Anterior cingulate cortex (tissue), 58 donors: ENCODE measurements around the gene RUNX2.
"Not testable (repeated sequence)": the region's sequence is repeated elsewhere in the genome, so short reads cannot be mapped to it uniquely, and the experiment has no call there.

ENCODE experiments used
- DNase-seq, 58 donors: peaks; one replicate each; lab custom pipeline; 2025; lab: John Stamatoyannopoulos, UW

The RUNX2 gene

DNA sequence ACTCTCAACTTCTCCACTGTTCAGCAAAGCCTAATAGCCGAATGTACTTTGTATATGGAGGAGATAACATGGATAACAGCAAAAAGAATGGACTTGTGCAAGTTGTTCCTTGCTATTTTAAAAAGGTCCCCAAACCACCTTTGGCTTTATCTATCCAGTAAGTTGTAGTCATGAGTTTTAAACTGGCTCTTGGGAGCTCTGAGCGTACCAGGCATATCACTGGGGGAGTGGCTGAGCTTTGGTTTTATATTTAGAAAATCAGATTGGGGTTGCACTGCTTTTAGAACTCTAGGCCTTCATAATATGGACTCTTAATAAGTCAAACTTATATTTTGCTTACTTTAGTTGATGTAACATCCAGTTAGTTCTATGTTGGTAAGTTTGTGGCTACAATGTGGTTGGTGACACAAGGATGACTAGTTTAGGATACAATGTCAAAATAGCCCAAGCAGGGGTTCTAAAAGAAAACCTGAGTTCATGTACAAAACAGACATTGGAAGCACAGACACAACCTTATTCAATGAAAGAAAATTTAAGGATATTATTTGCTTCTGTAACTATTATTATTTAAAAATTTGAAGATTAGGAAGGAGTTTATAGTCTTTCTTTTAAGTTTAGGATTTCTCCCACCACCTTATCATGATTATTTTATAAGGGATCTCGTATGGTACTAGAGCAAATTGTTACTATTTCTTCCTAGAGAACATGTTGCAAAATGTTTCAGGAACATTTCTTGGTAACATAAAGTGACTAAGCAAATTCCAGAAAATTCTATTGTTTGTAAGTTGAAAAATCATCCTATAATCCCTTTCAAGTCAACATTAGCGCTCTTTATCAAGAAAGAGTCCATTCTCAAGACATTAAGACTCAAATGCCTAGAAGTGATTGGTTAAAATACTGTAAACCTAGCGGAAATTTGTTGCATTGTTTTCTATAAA lies 215.4 kb downstream of the RUNX2 start:
- DNase-seq, result no peak

DNA sequence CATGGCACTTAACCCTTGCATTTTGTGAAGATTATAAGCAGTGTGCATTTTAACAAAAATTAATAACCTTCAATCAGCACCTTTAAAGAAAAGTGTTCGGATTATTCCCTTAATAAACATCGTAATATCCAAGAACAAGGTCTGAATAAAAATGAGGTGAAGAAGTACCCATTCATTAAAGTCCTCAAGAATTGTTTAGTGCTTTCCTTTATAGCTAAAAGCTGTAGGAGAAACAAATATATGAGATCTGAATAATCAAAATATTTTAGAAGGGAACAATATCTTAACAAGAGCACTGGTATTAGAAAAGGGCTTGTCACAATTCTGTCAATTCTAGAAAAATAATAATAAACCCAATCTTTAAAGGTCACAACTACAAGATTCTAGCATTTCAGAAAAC lies 217.3 kb downstream of the RUNX2 start:
- no peak for DNase-seq

DNA sequence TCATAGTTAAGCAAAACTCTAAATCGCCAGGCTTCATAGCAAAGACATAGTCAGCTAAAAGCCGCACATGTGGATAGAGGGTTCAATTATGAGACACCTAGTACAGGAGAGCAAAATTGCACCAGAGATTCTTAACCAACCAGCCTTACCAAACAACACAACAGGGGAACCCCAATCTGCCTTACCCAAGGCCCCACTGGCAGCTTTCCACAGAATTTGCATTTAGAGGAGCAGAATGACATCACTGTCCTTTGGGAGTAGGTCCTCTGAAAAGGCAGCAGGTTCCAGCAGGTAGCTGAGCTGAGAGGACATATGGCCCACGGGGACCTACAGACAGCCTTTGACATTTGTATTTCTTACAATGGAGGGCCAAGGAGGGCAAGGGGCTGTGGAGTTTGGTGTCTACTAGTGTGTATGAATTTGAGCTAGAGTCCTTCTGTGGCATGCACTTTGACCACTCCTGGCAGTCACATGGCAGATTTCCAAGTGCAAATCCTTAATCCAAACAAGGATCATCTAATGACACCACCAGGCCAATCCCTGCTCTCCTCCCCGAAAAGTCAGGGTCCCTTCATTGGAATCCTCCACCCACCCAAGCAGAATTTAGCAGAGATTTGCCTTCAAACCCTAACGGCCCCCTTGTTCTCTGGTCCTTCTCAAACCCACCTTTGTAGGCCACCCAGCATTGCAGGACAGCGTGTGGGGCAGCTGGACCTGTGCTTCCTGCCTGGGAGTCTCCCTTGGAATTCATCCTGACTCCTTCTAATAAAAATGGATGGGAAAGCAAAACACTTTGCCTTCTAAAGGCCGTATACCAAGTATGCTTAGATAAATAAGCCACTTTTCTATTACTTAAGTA lies 220.8 kb downstream of the RUNX2 start:
- DNase-seq, result no peak

DNA sequence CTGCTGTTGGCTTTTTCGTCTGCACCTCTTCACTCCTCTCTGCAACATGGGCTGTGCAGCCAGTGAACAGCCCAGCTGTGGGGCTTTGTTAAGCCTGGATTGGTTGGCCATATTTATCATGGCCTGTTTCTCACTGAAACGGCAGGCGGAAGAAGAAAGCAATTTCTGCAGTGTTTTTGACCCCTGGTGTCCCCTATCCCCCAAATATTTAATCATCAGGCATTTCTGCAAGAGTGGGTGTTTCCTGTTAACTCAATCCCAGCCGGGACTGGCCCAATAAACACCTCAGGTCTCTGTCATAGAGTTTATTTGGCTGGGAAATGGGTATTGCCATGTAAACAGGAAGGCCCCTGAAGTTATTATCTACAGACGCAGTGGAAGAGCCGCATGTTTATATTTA lies 224.4 kb downstream of the RUNX2 start:
- DNase-seq, result no peak

DNA sequence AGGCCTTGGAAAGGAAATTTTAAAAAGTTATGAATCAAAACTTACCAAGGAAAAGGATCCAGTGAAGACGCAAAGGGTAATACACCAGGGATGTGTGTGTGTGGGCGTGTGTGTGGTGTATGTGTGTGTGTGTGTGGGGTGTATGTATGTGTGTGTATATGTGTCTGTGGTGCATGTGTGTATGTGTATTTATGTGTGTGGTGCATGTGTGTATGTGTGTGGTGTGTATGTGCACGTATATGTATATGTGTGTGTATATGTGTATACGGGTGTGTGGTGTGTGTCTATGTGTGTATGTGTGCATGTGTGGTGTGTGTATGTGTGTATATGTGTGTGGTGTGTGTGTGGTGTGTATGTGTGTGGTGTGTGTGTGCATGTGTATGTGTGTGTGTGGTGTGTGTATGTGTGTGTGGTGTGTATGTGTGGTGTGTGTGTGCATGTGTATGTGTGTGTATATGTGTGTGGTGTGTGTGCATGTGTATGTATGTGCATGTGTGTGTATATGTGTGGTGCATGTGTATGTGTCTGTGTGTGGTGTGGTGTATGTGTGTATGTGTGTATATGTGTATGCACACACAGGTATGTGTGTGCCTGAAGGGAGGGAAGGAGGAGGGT lies 225.7 kb downstream of the RUNX2 start:
- DNase-seq, result no peak

DNA sequence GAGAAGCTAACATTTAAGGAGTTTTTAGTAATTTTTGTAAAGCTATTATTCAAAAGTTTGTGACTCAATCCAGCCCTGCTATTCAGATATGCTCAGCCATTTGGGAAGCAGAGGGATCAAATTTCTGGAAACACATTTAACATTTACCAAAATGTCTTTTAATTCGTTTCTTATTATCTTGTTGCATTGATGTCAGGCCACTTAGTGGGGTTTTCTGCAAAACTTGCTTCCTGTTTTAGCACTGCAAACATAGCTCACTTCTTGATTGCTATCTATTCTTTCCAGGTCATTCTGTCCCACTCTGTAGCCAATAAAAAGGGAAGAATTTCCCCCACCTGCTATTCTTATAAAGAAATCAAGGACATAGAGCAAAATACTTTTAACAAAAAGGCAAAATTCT lies 226.5 kb downstream of the RUNX2 start:
- no peak for DNase-seq

DNA sequence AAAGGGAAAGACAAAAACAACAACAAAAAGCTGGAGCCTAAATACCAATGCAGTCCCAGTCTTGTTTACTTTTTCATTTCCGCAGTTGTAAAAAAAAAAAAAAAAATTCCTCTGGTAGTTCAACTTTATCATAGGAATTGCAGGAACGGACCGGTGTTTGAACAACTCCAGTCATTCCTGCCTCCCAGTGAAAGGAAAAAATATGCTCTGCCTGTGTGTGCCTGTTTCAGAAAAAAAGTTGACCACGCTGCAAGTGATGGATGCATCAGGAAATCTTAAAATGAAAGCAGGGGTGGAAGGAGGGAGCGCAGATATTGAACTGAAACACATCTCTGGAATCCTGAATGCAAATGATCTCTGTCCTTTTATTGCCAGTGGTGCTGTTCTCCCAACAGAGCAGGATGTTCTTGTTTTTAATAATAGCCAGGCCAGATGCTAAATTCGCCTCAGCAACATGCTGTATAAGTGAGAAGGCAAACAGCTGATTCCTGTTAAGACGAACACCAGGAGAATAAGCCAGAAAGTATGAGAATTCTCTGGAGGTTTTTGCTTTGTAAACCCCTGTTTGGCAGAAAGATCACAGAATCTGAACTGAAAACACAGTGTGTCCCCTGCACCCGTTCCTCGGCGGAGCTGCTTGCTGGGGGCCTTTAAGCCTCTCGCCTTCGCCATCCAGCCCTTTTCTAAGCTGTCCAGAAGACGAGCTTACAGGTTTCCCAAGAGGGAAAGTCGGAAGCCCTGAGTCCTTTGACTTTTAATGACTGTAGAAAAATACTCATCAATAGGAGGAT lies 228.0 kb downstream of the RUNX2 start:
- DNase-seq, result peak in 7 of 58 donors; percentile 1 to 43 (median 5)

DNA sequence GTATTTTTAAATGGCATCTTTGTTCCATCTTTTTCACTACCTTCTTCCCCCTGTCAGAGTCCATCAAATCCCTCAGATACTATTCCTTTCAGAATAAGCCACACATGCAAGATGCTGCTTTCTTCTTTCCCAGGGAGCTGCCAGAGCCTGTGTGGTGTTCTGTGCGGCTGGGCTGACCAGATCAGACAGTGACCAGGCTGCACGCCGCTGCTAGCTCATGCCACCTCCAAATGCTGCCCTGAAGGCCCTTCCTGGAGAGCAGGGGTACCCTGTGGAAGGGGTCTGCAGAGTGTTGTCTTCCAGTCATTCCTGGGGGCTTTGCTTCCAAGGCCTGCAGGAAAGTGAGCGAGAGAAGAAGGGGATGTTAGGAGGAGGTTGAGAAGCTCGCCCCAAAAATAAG lies 228.7 kb downstream of the RUNX2 start:
- DNase-seq, result peak in 1 of 58 donors; percentile 1

DNA sequence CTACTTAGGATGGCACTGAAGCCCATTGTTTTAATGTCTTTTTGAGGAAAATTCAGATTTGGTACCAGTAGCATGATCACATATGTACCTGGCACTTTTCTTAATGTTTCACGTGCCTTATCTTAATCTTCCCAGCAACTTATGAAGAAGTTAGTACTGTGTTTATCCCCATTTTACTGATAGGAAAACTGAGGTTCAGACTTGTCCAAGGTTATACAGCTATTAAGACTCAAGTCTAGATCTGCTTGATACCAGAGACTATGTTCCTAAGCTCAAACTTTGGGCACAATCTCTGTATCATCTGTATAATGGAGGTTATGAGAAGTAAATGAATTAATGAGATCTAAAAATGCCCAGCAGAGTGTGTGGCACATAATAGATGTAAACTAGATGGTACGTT lies 229.3 kb downstream of the RUNX2 start:
- DNase-seq, result no peak

DNA sequence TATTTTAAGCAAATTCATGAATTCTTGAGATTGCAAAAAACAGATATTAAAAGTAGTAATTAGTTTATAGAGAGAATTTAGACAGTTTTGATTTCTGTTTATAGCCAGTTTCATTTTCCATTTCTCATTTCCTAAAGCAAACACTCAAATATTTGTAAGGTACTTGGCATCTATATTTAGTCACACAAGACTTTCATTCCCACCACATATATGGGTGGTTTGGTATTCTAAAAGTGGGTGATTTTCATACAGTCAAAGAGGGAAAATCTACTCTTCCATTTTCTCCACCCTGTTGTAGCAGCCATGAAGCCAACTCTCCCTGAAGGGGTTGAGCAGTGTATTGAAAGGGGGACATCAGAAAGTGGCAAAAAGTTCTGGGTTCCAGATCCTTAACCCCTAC lies 230.7 kb downstream of the RUNX2 start:
- DNase-seq, result no peak

DNA sequence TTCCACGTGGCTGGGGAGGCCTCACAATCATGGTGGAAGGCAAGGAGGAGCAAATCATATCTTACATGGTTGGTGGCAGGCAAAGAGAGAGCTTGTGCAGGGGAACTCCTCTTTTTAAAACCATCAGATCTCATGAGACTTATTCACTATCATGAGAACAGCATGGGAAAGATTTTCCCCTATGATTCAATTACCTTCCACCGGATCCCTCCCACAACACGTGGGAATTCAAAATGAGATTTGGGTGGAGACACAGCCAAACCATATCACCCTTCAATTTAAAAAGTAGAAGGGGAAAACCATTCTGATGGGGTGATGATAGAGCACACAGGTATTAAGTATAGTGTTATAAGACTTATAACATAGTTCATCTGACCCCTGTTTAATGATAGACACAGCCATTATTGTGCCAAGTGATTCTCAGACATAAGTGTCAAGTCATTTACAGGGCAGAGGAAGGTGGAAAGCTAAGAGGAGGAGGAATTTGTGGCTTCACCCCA lies 232.2 kb downstream of the RUNX2 start:
- DNase-seq, result not testable (repeated sequence)

DNA sequence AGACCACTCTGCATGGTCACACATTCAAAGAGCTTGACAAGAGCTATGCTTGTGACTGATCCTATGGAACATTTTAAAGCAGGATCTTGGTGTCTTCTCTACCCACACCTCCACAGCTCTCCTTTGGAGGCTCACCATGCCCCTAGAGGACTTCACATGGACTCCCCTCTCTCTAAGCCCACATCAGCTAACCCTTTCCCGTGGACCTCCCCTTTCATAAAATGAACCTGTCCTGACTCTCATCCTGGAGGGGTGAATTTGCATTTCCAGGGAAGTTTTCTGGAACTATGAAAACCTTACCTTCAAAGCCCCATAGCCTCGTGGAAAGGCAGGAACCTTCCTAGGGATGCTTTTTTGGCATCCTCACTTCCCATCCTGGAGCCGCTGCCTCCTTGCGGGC lies 234.0 kb downstream of the RUNX2 start:
- DNase-seq, result no peak

DNA sequence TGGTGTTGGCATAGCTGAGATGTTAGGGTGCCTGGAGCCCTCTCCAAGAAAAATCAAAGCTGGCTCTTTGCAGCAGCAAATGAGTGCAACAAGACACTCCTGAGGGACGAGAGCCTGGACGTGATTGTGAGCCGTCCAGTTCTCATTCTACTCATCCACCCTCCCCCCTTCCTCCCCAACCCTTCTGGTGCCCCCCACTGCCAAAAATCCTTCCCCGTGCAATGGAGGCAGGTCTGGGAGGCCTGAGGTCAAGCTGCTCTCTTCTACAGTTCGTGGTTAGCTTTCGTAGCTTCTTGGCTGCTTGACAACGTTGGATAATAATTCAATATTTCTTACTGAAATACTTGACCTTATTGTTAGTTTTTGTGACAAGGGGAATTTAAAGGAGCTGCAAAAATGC lies 234.9 kb downstream of the RUNX2 start:
- DNase-seq, result no peak

DNA sequence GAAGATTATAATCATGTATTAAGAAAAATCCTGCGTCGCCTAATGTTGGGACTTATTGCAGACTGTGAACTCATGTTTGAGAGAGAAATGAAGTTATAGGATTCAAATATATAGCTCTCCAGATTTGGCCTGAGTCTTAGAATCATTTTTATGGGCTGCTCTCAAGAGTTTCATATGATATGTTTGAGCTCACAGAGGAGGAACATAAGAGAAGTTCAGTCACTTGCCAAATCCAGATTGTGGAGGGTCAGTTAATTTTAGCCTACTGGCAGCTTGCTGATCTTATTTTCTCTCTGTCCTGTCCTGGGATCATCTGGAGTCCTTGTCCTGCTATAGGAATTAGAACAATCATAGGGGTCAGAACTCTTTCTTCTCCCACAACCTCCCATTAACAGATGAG lies 235.7 kb downstream of the RUNX2 start:
- DNase-seq, result no peak

DNA sequence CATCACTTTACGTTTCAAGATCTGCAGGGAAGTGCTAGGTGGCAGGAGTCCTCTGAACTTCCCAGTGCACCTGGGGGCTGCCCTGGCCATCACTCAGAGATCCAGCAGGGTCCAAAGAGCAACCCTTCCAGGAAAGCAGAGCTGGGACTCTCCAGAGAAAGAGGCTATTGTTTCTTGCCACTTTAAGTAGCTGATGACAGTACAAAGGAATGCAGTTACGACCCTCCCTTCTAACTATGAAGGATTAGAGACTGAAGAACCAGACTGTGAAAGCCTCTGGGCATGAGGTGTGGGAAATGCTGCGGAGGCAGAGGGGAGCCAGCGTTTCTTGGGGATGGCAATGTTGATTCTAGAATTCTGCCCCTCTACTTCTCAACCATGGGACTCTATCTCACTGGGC lies 238.8 kb downstream of the RUNX2 start:
- DNase-seq, result no peak

DNA sequence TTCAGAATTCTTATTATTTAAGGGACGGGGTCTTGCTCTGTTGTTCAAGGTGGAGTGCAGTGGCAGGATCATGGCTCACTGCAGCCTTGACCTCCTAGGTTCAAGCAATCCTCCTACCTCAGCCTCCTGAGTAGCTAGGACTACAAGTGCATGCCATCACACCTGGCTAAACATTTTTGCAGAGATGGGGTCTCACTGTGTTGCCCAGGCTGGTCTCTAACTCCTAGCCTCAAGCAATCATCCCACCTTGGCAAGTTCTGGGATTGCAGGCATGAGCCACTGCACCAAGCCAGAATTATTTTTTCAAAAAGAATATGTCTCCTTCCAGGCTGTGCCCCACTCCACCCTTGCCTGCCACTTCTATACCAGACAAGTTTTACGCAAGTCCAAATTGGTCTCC lies 239.7 kb downstream of the RUNX2 start:
- DNase-seq, result no peak

DNA sequence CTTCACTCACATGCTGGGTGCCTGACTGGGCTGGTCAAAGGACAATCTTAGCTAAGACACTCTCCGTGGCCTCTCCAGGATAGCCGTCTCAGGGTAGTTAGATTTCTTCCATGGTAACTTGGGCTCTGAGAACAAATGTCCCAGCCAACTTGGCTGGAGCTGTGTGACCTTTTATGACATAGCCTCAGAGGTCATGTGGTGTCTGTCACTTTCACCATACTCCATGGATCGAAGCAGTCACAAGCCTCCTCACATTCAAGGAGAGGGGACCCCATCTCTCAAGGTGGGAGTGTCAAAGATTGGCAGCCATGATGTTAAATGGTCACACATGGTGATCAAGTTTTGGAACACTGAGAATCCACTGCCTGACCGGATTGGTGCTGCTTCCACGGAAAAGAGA lies 240.5 kb downstream of the RUNX2 start:
- DNase-seq, result no peak

DNA sequence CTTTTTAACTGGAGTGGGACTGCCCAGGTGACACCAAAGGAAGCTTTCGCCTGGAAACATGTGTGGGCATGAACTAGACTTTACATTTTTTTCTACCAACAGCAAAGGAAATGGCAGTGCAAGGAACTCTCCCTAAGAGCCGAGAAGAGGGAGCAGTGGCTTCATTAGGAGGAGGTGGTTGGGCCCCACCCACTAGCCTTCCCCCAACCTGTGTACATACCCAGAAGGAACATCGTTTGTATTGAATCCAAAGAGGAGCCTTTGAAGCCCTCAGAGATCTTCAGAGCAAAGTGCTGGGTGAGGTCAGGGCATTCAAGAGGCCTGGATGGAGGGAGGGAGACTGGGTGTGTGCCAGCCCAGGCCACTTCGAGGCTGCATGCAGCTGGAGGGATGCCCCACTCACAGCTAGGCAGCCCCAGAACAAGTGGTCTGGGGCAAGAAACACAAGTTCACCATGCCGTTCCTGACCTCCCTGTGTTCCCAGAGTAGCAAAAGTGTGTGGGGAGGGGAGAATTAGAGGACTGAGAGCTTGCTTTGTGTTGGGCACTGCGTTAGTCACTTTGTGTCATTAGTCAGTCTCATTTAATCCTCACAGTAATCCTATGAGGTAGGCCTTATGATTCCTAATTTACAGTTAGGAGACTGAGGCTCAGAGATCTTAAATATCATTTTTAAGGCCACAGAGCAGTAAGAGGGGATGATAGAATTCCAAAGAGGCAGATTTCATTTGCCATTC lies 241.2 kb downstream of the RUNX2 start:
- DNase-seq, result peak in 6 of 58 donors; percentile 2 to 25 (median 6)

DNA sequence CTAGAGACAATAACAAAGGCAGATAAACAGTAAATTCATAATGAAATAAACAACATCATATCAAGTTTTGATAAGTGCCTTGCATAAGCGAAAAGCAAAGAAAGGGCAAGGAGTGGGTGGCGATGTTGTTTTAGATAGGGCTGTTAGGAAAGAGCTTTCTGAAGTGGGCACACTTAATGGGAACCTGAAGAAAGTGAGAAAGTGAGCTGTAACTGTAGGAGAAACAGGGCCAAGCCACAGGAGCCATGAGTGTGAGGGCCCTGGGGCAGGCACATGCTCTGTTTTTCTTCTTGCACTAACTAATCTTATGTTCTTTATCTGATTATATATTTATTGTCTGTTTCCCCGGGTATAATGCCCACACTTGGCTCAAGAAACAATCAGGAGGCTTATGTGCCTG lies 243.0 kb downstream of the RUNX2 start:
- DNase-seq, result no peak
